Muscle of leg (tissue), 11 donors: Measurements from ENCODE around the gene RNASE8. TPM values are rescaled to one million over a fixed set of nuclear protein-coding genes. Genes with fewer than 3 reads are reported as not detected.

Experiments
- DNase-seq: peaks from one replicate; pipeline ENCODE4 v3.0.0; 2013
- H3K27ac ChIP-seq: one replicate; pipeline ENCODE4 v1.5.1; 2013; ENCODE audit warnings: mild to moderate bottlenecking, low read length, control low read depth
- H3K27me3 ChIP-seq: one replicate; pipeline ENCODE4 v1.6.1; 2013; ENCODE audit warnings: low read length; ENCODE audit not compliant: control insufficient read depth, insufficient read depth
- H3K36me3 ChIP-seq: one replicate; pipeline ENCODE4 v1.6.1; 2013; ENCODE audit warnings: low read length; ENCODE audit not compliant: control insufficient read depth, insufficient read depth
- H3K4me1 ChIP-seq: one replicate; pipeline ENCODE4 v1.6.1; 2013; ENCODE audit warnings: low read length; ENCODE audit not compliant: control insufficient read depth, insufficient read depth
- H3K4me3 ChIP-seq: one replicate; pipeline ENCODE4 v1.5.1; 2013; ENCODE audit warnings: low read length, control low read depth
- H3K9me3 ChIP-seq: replicated peaks from 2 replicates; pipeline ENCODE4 v1.6.1; 2013; ENCODE audit warnings: low read depth, low read length; ENCODE audit not compliant: control insufficient read depth
- WGBS: methylation state at CpG from one replicate; pipeline ENCODE4 v1.1.5; 2013; ENCODE audit warnings: missing lambda C conversion rate; ENCODE audit not compliant: insufficient coverage; 5-methylcytosine and 5-hydroxymethylcytosine counted together
- polyA plus RNA-seq, 8 donors: library from polyadenylated mRNA; unstranded; fragments of 120-200 nt; gene quantifications; one replicate each; pipeline versions ENCODE4 v1.2.1 to v1.2.3, GENCODE V29; 2013; ENCODE audit warnings: inconsistent platforms in 1 of 8, low replicate concordance in 1 of 8; ENCODE audit not compliant: insufficient read length in 8 of 8, insufficient read depth in 1 of 8
- total RNA-seq: library from RNA; stranded (reverse); fragments of 120-200 nt; gene quantifications from one replicate; pipeline ENCODE4 v1.2.4, GENCODE V29; 2013

The RNASE8 gene
- total and polyA plus RNA-seq, 9 donors: not detected

DNA sequence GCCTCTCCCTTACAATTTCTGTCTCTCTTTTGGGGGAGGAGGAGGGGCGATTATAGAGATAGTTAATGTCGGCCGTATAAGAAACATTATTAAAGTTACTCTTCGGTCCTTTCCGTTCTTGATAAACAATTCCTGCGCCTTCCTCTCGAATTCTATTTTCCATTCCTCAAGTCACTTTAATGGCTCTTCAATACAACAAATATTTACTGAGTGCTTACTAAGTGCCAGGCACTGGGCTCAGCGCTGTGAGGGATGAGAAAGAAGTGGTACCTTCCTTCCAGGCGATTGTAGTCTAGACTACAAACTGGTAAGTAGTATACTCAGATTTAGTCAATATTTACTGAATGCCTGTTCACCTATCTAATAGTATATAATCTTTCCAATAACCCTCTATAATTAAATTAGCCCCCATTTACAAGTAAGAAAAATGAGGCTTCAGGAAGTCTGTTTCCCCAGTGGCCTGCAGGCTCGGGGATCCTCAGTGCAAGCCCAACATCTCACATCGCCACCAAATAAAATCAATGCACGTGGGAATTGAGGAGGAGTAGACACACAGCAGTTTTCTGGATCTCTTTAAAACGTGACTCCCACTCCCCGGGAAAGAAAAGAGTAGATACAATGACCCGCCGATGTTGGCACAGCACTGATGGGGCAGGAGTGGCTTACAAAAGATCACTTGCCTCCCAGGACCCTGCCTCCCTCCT, 41.4 kb downstream of the RNASE8 start:
- DNase-seq: no peak
- Histone ChIP-seq H3K36me3 (no peaks in the 10 kb centered on the region), H3K4me3 (peak overlapping the region; percentile 61), H3K4me1 (peaks cover 44% of the 10 kb centered on the region), H3K9me3 (no peaks in the 10 kb centered on the region), H3K27me3 (no peaks in the 10 kb centered on the region), H3K27ac (peak overlapping the region; percentile 89)
- WGBS: 34% methylated on average over 4 of the region's 16 CpGs

DNA sequence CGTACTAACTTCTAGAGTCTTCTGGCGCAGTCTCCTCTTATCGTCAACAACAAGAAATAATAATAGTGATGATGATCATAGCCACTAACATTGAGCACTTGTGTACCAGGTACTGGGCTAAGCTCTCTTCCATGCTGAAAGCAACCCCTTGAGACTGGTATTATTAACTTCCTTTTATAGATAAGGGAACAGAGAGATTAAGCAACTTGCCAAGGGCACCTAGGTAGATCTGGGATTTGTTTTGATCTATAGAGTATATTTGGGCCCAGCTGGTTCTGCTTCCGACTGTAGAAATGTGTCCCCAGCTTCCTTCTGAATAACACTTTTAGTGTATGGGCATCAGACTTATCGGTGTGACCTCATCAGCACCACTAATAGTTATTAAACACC, 42.0 kb downstream of the RNASE8 start:
- no peak for DNase-seq
- Histone ChIP-seq H3K27ac (peak overlapping the region; percentile 35), H3K4me3 (no peak overlapping the region), H3K27me3 (no peaks in the 10 kb centered on the region), H3K9me3 (no peaks in the 10 kb centered on the region), H3K36me3 (no peaks in the 10 kb centered on the region), H3K4me1 (peaks cover 39% of the 10 kb centered on the region)
- 89% methylated on average over 1 of the region's 5 CpGs for WGBS

DNA sequence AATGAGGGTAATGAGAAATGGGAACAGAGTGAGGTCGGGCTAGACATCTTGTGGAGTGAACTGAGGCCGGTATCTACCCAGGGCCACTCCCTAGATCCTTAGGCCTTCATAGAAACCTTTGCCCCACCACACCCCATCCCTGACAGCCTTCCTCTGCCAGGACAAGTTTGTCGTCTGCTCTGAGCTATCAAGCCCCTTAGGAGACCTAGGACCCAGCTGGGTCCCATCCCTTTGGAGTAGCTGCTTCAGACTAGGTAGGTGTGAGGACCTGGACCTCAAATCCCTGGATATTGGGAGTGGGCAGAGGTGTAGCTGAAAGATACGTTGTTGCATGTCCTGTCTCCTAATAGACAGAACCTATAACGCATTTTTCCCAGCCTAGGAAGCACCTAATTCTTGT, 43.3 kb downstream of the RNASE8 start, which contains the start of gene TMEM253:
TSS of gene TMEM253 (plus strand) at position 136 of the 400 bp plus-strand sequence. CDS start 278 bp downstream, outside the sequence.
- H3K4me3 ChIP-seq: no peak within 1 kb of the TSS
- no peak within 1 kb of the TSS for H3K27ac ChIP-seq
- no peaks in the 10 kb centered on the region for H3K27me3 ChIP-seq
- DNase-seq: no peak
- peaks cover 44% of the 10 kb centered on the region for H3K4me1 ChIP-seq
- H3K9me3 ChIP-seq: no peaks in the 10 kb centered on the region
- no peaks in the 10 kb centered on the region for H3K36me3 ChIP-seq
- no CpG with 5 or more reads among the region's 5 CpGs for WGBS

DNA sequence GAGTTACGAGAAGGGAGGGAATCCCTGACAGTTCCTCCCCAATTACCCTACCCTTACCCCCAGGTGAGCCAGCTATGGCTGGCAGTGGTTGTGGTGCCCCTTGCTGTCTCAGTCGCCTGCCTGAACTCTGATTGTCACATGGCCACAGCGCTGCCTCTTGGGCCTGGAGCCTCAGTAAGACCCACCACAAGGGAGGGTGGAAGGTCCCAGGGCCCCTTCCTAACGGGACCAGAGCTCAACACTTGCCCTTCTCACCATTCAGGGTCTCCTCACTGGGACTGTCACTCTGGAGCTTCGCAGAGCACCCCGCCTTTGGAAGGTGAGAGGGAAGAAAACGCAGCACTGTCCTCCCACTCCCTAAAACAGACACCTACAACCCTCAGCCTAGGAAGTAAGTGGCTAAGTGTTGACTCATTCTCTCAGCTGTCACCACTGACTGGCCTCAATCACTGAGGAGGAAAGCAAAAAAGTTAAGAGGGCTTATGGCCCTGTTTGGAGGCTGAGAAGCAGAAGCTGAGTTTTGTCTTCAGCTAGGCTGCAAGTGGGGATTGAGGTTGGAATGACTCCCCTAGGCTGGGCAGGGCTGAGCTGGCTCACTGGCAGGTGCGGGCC, 44.3 kb downstream of the RNASE8 start:
- Histone ChIP-seq H3K36me3 (no peaks in the 10 kb centered on the region), H3K27ac (no peak overlapping the region), H3K9me3 (no peaks in the 10 kb centered on the region), H3K4me3 (no peak overlapping the region), H3K4me1 (peaks cover 44% of the 10 kb centered on the region), H3K27me3 (no peaks in the 10 kb centered on the region)
- DNase-seq: no peak
- WGBS: 84% methylated on average over 3 of the region's 8 CpGs

DNA sequence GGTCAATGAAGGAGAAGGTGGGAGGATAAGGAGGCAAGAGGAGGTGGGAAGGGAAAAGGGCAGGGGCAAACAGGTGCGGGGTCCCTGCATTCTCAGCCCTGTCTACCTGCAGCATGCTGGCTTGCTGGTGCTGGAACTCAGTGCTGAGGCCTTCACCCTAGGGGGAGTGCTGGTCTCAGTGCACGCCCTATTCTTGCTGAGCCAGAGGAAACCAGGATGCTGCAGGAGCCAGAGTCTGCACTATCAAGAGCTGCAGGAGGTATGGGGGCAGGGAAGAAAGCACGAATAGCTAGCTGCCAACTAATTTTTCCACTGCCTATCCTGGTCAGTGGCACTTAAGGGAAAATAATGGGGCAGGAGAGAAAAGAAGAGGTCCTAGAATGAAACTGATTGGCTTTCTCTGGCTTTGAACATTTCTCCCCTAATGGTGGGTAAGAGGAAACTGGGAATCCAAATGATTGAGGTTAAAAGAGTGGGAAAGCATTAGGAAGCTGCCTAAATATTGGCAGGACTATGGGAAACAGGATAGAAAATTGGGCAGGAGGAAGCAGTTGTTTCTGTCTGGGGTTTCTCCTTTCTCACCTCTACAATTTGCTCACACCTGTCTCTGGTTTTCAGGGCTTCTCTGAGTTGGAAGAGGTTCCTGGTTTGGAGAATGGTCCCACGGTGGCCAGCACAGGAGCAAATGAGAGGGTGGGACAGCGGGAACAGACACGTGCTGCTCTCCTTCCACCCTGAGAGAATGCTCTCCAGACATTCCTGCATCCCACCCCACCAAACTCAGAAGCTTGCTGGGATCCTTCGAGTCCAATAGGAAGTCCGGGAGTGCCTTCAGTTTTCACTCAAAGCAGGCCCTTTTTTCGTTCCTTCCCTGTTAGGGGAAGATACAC, 45.1 kb downstream of the RNASE8 start:
- H3K27ac ChIP-seq: peak overlapping the region; percentile 97

DNA sequence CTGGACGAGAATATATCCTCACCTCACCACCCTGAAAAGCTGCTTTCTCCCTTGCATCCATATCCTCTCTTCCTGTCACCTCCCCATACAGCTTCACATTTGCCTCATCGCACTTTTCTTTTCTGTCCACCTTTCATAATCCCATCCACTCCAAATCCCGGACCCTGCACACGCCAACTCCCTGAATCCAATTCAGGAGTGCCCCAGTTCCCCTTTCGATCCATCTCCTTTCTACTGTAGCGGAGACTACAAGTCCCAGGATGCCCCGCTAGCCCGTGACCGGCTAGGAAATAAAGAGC, 45.7 kb downstream of the RNASE8 start:
- no peak for DNase-seq
- Histone ChIP-seq H3K27ac (peak overlapping the region; percentile 97), H3K4me1 (peaks cover 44% of the 10 kb centered on the region), H3K27me3 (no peaks in the 10 kb centered on the region), H3K4me3 (peak overlapping the region; percentile 81), H3K9me3 (no peaks in the 10 kb centered on the region), H3K36me3 (no peaks in the 10 kb centered on the region)
- 0% methylated on average over 7 of the region's 9 CpGs for WGBS

More for the DNA sequence above, 45.1 kb downstream of the RNASE8 start:
- DNase-seq: no peak
- peaks cover 44% of the 10 kb centered on the region for H3K4me1 ChIP-seq
- WGBS: 0% methylated on average over 5 of the region's 9 CpGs
- no peaks in the 10 kb centered on the region for H3K27me3 ChIP-seq
- no peaks in the 10 kb centered on the region for H3K36me3 ChIP-seq
- H3K4me3 ChIP-seq: peak overlapping the region; percentile 81
- no peaks in the 10 kb centered on the region for H3K9me3 ChIP-seq

DNA sequence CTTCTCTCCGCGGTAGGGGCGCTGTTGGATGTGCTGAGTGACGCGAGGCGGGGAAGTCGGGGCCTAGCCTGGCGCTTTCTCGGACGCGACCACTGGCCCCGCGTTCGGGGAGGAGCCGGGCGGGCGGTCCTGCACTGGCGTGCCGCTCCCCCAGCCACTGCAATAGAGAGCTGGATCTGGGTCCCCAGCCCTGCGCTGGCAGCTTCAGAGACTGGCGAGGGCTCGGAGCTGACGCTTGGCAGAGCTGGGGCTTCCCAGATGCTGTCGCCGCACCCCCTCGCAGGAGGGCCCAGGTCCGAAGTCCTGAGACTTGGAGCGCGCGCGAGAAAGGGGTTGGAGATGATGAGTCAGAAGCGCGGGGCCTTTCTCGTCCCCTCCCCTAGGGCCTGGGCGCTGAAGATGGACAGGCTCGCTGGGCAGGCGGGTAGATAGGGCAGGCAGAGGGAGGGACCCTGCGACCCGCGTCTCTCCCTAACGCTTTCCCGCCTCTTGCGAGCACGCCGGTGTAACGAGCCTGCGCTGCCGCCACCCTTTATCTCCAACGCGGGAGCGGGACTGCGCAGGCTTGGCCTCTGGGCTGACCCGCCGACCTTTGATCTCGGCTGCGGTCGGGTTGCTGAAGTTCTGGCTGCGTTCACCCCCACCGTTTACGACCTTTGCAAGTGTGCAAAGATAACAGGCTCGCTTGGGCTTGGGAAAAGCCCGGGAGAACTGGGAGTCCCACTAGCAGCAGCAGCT, 46.3 kb downstream of the RNASE8 start:
- under 1% methylated on average over 51 of the region's 62 CpGs for WGBS
- peaks cover 44% of the 10 kb centered on the region for H3K4me1 ChIP-seq
- no peaks in the 10 kb centered on the region for H3K27me3 ChIP-seq
- peak overlapping the region; percentile 81 for H3K4me3 ChIP-seq
- H3K27ac ChIP-seq: peak overlapping the region; percentile 97
- H3K36me3 ChIP-seq: no peaks in the 10 kb centered on the region
- H3K9me3 ChIP-seq: no peaks in the 10 kb centered on the region
- DNase-seq: peak; percentile 99

DNA sequence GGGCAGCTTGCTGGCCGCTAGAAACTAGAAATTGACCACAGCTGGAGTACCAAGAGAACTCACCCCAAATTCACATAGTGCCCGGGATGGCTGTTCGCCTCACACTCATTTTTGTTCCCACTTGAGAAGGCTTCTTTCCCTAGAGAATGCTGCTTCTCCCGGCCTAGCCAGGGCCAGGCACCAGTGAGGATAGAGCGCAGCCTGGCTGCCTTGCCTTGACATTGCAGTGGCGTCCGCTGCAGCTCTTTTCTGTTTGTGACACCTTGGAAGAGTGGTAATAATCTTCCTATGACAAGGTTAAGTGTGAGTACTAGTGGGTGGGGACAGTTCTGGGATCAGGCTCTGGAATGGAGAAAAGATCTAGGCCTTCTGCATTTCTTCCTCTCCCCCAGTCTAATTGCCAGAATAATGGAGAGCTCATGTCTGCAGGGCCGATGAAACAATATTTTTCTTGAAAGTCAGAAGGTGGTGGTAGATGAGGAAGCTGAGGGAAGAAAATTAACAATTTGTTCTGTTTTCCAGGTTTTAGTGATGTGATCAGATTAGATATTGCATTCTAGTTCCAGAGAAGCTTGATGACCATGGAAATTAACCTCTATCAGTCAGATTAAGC, 46.9 kb downstream of the RNASE8 start:
- peak; percentile 87 for DNase-seq
- Histone ChIP-seq H3K27ac (peak overlapping the region; percentile 97), H3K27me3 (no peaks in the 10 kb centered on the region), H3K4me1 (peaks cover 37% of the 10 kb centered on the region), H3K36me3 (no peaks in the 10 kb centered on the region), H3K4me3 (peak overlapping the region; percentile 81), H3K9me3 (no peaks in the 10 kb centered on the region)
- WGBS: 0% methylated on average over 4 of the region's 8 CpGs

DNA sequence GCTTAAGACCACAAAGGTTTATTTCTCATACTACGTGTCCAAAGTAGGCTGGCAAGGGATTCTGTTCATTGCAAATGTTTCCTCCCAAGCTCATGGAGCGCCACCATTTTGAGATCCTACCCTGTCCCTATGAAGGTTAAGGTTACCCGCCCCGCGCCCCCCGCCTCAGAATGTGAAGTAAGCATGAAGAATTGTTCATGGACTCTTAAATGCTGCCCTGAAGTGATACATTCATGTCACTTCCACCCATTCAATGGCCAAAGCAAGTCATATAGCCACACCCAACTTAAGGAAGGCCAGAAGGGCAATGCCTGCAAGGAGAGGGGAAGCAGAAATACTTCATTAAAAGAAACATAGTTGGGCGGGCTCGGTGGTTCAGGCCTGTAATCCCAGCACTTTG, 47.5 kb downstream of the RNASE8 start:
- Histone ChIP-seq H3K4me3 (no peak overlapping the region), H3K27me3 (no peaks in the 10 kb centered on the region), H3K36me3 (no peaks in the 10 kb centered on the region), H3K9me3 (no peaks in the 10 kb centered on the region), H3K27ac (peak overlapping the region; percentile 97), H3K4me1 (peaks cover 32% of the 10 kb centered on the region)
- 63% methylated on average over 3 of the region's 8 CpGs for WGBS
- no peak for DNase-seq
